H1 (cell line): ENCODE results near the gene TTLL1. TPM values are rescaled to one million over a fixed set of nuclear protein-coding genes. Genes with fewer than 3 reads are reported as not detected.

Source experiments
- CTCF ChIA-PET: fragments of 300-600 bp; sonication (Branson Sonifier 250); formaldehyde crosslinking; loops from one replicate; lab custom pipeline; 2021; ENCODE audit not compliant: partially characterized antibody; lab: Charles Lee
- POLR2A ChIA-PET: fragments of 300-600 bp; sonication (Branson Sonifier 250); formaldehyde crosslinking; loops from one replicate; lab custom pipeline; 2021; ENCODE audit warnings: inconsistent platforms; ENCODE audit not compliant: partially characterized antibody; lab: Charles Lee
- DNase-seq, 2 experiments: peaks; one replicate each; pipeline versions ENCODE4 v3.0.0 to v3.0.0-alpha.2; 2010 to 2022; ENCODE audit warnings: low spot score in 2 of 2, low read depth in 1 of 2, mixed read lengths in 1 of 2
- FAIRE-seq: peaks from 2 replicates; lab custom pipeline; 2011; peaks lifted over from hg19 to GRCh38; lab: Jason Lieb, UNC
- H2AFZ ChIP-seq: 2 replicates; pipeline ENCODE4 v1.8.1; 2012; ENCODE audit warnings: low read length, inconsistent platforms
- H2AK5ac ChIP-seq: 2 replicates; pipeline ENCODE4 v1.6.1; 2013; ENCODE audit warnings: low read depth, low read length
- H2BK120ac ChIP-seq: replicated peaks from 2 replicates; pipeline ENCODE3; 2013; ENCODE audit warnings: low read depth, low read length, inconsistent platforms
- H2BK12ac ChIP-seq: 2 replicates; pipeline ENCODE4 v1.6.1; 2013; ENCODE audit warnings: low read depth, low read length
- H2BK15ac ChIP-seq: 2 replicates; pipeline ENCODE4 v1.6.1; 2013; ENCODE audit warnings: low read length
- H2BK20ac ChIP-seq: 2 replicates; pipeline ENCODE4 v1.6.1; 2013; ENCODE audit warnings: low read length
- H2BK5ac ChIP-seq: 2 replicates; pipeline ENCODE4 v1.6.1; 2013; ENCODE audit warnings: low read depth, low read length
- H3K14ac ChIP-seq: 2 replicates; pipeline ENCODE4 v1.6.1; 2013; ENCODE audit warnings: inconsistent platforms; ENCODE audit not compliant: insufficient read length
- H3K18ac ChIP-seq: 2 replicates; pipeline ENCODE4 v1.6.1; 2013; ENCODE audit warnings: low read length; ENCODE audit errors: extremely low read depth
- H3K23ac ChIP-seq: 2 replicates; pipeline ENCODE4 v1.6.1; 2013; ENCODE audit warnings: inconsistent platforms; ENCODE audit not compliant: insufficient read length
- H3K23me2 ChIP-seq: 2 replicates; pipeline ENCODE4 v1.6.1; 2013; ENCODE audit warnings: low read depth, low read length
- H3K27ac ChIP-seq: 2 replicates; pipeline ENCODE4 v1.6.1; 2011; ENCODE audit warnings: low read depth, low read length, inconsistent platforms
- H3K27me3 ChIP-seq, 4 experiments: replicated peaks in 1 of 4; 1 replicate in 1 of 4; 2 replicates in 3 of 4; pipeline versions ENCODE4 v1.6.1 to v1.8.1; 2011 to 2013; ENCODE audit warnings: low read length in 3 of 4, mild to moderate bottlenecking in 3 of 4, inconsistent platforms in 2 of 4, mixed read lengths in 2 of 4, moderate library complexity in 1 of 4; ENCODE audit not compliant: control insufficient read depth in 3 of 4, insufficient read depth in 3 of 4; ENCODE audit errors: extremely low read depth in 1 of 4
- H3K36me3 ChIP-seq, 4 experiments: 2 replicates each; pipeline versions ENCODE4 v1.6.1 to v1.8.1; 2011 to 2013; ENCODE audit warnings: mild to moderate bottlenecking in 4 of 4, low read length in 3 of 4, moderate library complexity in 2 of 4, control low read depth in 1 of 4, inconsistent platforms in 1 of 4; ENCODE audit not compliant: insufficient read depth in 4 of 4, control insufficient read depth in 2 of 4
- H3K4ac ChIP-seq: replicated peaks from 2 replicates; pipeline ENCODE3; 2013; ENCODE audit warnings: low read length, low read depth, mixed read lengths, inconsistent platforms; ENCODE audit not compliant: insufficient read length
- H3K4me1 ChIP-seq, 4 experiments: replicated peaks in 1 of 4; 1 replicate in 1 of 4; 2 replicates in 3 of 4; pipeline versions ENCODE4 v1.6.1 to v1.8.1; 2011 to 2013; ENCODE audit warnings: low read length in 3 of 4, inconsistent platforms in 2 of 4, mixed read lengths in 1 of 4; ENCODE audit not compliant: insufficient read depth in 4 of 4, control insufficient read depth in 3 of 4
- H3K4me2 ChIP-seq, 2 experiments: 2 replicates each; pipeline versions ENCODE4 v1.6.1 to v1.8.1; 2011 to 2013; ENCODE audit warnings: low read depth in 2 of 2, low read length in 2 of 2, control low read depth in 1 of 2, inconsistent platforms in 1 of 2, mild to moderate bottlenecking in 1 of 2; ENCODE audit not compliant: insufficient read depth in 1 of 2
- H3K4me3 ChIP-seq, 4 experiments: fragments of 200-600, 300-600 bp in 1 of 4; sonication (generic), shearing (Covaris generic), sonication (Bioruptor Twin) in 1 of 4; 2 replicates each; pipeline versions ENCODE4 v1.5.1 to v1.8.1; 2011 to 2016; ENCODE audit warnings: low read length in 4 of 4, low read depth in 3 of 4, control low read depth in 2 of 4, inconsistent platforms in 2 of 4, mild to moderate bottlenecking in 2 of 4, mixed read lengths in 1 of 4, moderate library complexity in 1 of 4; ENCODE audit not compliant: insufficient read depth in 2 of 4; ENCODE audit errors: extremely low read depth in 1 of 4
- H3K56ac ChIP-seq: replicated peaks from 2 replicates; pipeline ENCODE3; 2013; ENCODE audit warnings: low read depth, mild to moderate bottlenecking, mixed read lengths, low read length, inconsistent platforms; ENCODE audit not compliant: insufficient read length
- H3K79me1 ChIP-seq: 2 replicates; pipeline ENCODE4 v1.6.1; 2013; ENCODE audit warnings: low read depth, low read length, control low read depth
- H3K79me2 ChIP-seq, 2 experiments: 2 replicates each; pipeline versions ENCODE4 v1.6.1 to v1.8.1; 2012 to 2013; ENCODE audit warnings: low read length in 2 of 2, mild to moderate bottlenecking in 2 of 2, inconsistent platforms in 1 of 2; ENCODE audit not compliant: insufficient read depth in 2 of 2, control insufficient read depth in 1 of 2
- H3K9ac ChIP-seq, 4 experiments: replicated peaks in 1 of 4; 1 replicate in 1 of 4; 2 replicates in 3 of 4; pipeline versions ENCODE4 v1.6.1 to v1.8.1; 2011 to 2013; ENCODE audit warnings: low read depth in 3 of 4, low read length in 3 of 4, control low read depth in 2 of 4, mild to moderate bottlenecking in 2 of 4, moderate library complexity in 2 of 4, inconsistent platforms in 1 of 4; ENCODE audit errors: extremely low read depth in 1 of 4
- H3K9me3 ChIP-seq, 2 experiments: 2 replicates each; pipeline versions ENCODE4 v1.6.1 to v1.8.1; 2012 to 2013; ENCODE audit warnings: mild to moderate bottlenecking in 2 of 2, moderate library complexity in 2 of 2, control low read depth in 1 of 2, inconsistent platforms in 1 of 2, low read depth in 1 of 2, low read length in 1 of 2, mixed read lengths in 1 of 2; ENCODE audit not compliant: insufficient read depth in 2 of 2
- H4K20me1 ChIP-seq, 2 experiments: replicated peaks in 1 of 2; 2 replicates each; pipeline versions ENCODE3 to v1.8.1; 2011 to 2013; ENCODE audit warnings: inconsistent platforms in 2 of 2, low read length in 2 of 2, mild to moderate bottlenecking in 1 of 2; ENCODE audit not compliant: insufficient read depth in 2 of 2, control insufficient read depth in 1 of 2
- H4K5ac ChIP-seq: 2 replicates; pipeline ENCODE4 v1.6.1; 2013; ENCODE audit warnings: low read length, low read depth, mixed read lengths, inconsistent platforms; ENCODE audit not compliant: insufficient read length
- H4K8ac ChIP-seq: 2 replicates; pipeline ENCODE4 v1.8.0; 2013; ENCODE audit warnings: mild to moderate bottlenecking, moderate library complexity, low read length, inconsistent platforms; ENCODE audit not compliant: insufficient read depth; ENCODE audit errors: extremely low read depth
- H4K91ac ChIP-seq: replicated peaks from 2 replicates; pipeline ENCODE3; 2013; ENCODE audit warnings: low read length, mixed read lengths, inconsistent platforms; ENCODE audit not compliant: insufficient read length
- HDAC6 ChIP-seq: IDR thresholded peaks from one replicate; pipeline ENCODE4 v1.7.1; 2012; ENCODE audit warnings: low read depth, mild to moderate bottlenecking, inconsistent platforms, low read length, moderate library complexity
- SRF ChIP-seq: IDR thresholded peaks from 2 replicates; pipeline ENCODE4 v1.6.1; 2011; ENCODE audit warnings: mild to moderate bottlenecking, low read depth, low read length, moderate library complexity
- TAF1 ChIP-seq: IDR thresholded peaks from 2 replicates; pipeline ENCODE4 v1.6.1; 2011; ENCODE audit warnings: mild to moderate bottlenecking, low read depth, low read length
- WGBS, 2 experiments: shearing (Covaris generic) in 1 of 2; methylation state at CpG; one replicate each; pipeline versions ENCODE4 v1.1.6 to v1.1.7; 2013 to 2015; ENCODE audit warnings: low lambda C conversion rate in 2 of 2, mixed read lengths in 2 of 2, inconsistent platforms in 1 of 2, low coverage in 1 of 2, missing lambda C conversion rate in 1 of 2; ENCODE audit not compliant: insufficient replicate concordance in 2 of 2, insufficient coverage in 1 of 2, insufficient read length in 1 of 2; ENCODE audit errors: extremely low coverage in 1 of 2, missing lambda C conversion rate in 1 of 2; 5-methylcytosine and 5-hydroxymethylcytosine counted together
- polyA plus RNA-seq, 7 experiments: library from polyadenylated mRNA; depleted of rRNA in 3 of 7; stranded (reverse) in 5 of 7; unstranded in 2 of 7; fragments of >200 nt in 5 of 7; fragments of 200-250 nt in 2 of 7; gene quantifications; 1 replicate in 5 of 7; 2 replicates in 1 of 7; 4 replicates in 1 of 7; pipeline versions ENCODE4 v1.2.1 to v1.2.3, GENCODE V29; 2011 to 2013; ENCODE audit warnings: missing spikeins in 2 of 7, mixed read lengths in 2 of 7
- total RNA-seq: library from RNA; stranded (reverse); fragmentation: NEBNext Ultra II Directional; extraction: Animal tissue kit (Norgen Biotek cat#: 25700); gene quantifications from 2 replicates; pipeline ENCODE4 v1.2.1, GENCODE V29; 2021

TTLL1 gene
- total and polyA plus RNA-seq, 2 of the 8 experiments (the other 6 are each of a cell fraction or from before 2014, with no cell fraction given): 5.0 to 13.8 TPM

DNA sequence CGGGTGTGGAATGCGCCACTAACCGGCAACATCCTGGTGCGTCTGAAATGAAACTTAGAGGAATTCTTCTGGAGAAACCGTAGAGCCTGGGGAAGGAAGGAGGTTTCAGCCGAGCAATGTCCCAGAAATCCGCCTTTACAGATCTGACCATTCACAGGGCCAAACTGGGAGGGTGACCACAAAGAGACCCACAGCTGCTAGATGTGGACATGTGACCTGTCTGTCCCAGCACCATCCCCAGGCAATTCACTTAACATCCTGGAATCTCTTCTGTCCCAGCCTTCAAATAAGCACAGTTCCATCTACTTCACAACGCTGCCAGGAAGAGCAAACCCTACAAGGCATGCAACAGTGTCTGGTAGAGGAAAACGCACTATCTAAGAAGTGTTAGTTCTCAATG lies 44.2 kb upstream of the TTLL1 start:
- Histone ChIP-seq H3K4ac (no peak overlapping the region), H3K56ac (no peak overlapping the region), H3K79me2 (no peaks in the 10 kb centered on the region), H3K4me1 (peaks cover 0 to 6% (median 0%) of the 10 kb centered on the region in 4 experiments; a peak in 3 of 7 replicates), H3K27me3 (no peaks in the 10 kb centered on the region), H2AK5ac (no peak overlapping the region), H2BK15ac (no peak overlapping the region), H2AFZ (no peak overlapping the region), H2BK120ac (no peak overlapping the region), H3K9me3 (no peaks in the 10 kb centered on the region), H3K4me3 (no peak overlapping the region), H4K8ac (no peak overlapping the region; the same call in 1 of the 2 replicates), H3K23me2 (no peaks in the 10 kb centered on the region), H3K9ac (no peak overlapping the region), H3K27ac (no peak overlapping the region), H3K18ac (no peak overlapping the region), H3K36me3 (peaks cover 6 to 46% (median 15%) of the 10 kb centered on the region in 4 experiments; a peak in 6 of 8 replicates), H3K4me2 (no peak overlapping the region), H3K79me1 (peaks cover 5% of the 10 kb centered on the region), H4K20me1 (peaks cover 3 to 19% of the 10 kb centered on the region in 2 experiments), H2BK20ac (no peak overlapping the region), H2BK5ac (0 out of 2 replicates have a peak overlapping the region, but pooled peaks have one; percentile 21), H3K23ac (no peak overlapping the region), H4K91ac (no peak overlapping the region), H4K5ac (no peak overlapping the region), H2BK12ac (no peak overlapping the region), H3K14ac (no peak overlapping the region)
- TF ChIP-seq SRF: no peak
- no peak for TF ChIP-seq TAF1
- no peak for TF ChIP-seq HDAC6
- ChIA-PET POLR2A (no interaction called here), CTCF (interaction anchor here (1.2 to 1.7 kb wide), 3 partner anchors 12 to 55 kb away, joined by 3 to 5 read pairs (median 3); no protein-coding TSS in a partner anchor)
- DNase-seq (no peak), FAIRE-seq (no peak)
- 90% methylated on average over 9 of the region's 9 CpGs; no CpG with 5 or more reads in 1 of the 2 experiments for WGBS, 2 experiments
